Stimulated activated CD8-positive, alpha-beta memory T cell treated with anti-CD3 and anti-CD28 coated beads, Interleukin-4, amount 100 ng/mL, for 1 hour (primary cell): ENCODE measurements around the gene POU6F2.

Experiments
- DNase-seq, 2 donors: peaks; one replicate each; pipeline ENCODE4 v3.0.0-alpha.2; 2020; ENCODE audit warnings: low read depth in 2 of 2, low spot score in 1 of 2

POU6F2 gene

DNA sequence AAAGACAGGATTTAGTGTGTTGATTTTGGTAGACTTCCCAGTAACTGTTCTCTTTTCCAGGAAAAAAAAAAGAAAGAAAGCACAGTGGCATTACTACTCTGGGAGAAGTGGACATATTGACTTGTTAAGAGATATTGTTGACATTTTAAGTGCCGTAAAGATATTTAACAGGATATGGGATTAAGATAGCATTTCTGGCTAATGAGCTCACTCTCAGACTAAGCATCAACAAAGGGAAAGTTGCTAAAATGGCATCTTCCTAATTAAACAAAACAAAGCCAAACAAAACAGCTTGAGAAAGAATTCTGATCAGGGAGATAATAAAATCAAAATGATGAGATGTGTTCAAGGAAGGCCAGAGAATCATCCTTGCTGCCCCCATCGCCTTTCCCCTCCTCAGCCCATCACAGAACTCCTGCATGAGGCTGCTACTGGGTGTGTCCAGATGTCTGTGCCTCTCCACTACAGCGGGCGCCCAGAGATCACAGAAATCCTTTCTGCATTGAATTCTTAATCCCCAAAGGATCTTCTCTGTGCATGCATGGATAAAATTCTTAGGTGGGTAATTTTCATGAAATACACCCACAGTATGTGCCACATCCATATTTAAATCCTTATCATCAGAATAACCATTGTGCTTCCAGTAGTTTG lies 270.5 kb downstream of the POU6F2 start:
- no peak for DNase-seq

DNA sequence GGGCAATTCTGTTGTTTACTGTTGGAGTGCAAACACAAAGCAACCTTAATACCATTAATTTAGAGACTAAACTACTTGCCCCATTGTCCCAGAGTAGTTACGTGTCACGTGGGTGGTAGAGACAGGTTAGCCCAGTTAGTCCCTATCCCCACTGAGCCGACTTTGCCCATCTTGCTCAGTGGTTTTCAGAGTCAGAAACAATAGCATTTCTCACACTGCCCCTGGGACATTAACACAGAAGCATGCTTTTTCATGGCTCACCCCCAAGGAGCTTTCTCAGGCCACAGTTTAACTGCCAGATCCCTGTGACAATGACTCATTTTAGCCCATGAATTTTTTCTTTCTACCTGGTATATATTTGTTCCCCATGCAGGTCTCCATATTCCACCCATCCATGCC lies 271.0 kb downstream of the POU6F2 start:
- DNase-seq, result no peak

DNA sequence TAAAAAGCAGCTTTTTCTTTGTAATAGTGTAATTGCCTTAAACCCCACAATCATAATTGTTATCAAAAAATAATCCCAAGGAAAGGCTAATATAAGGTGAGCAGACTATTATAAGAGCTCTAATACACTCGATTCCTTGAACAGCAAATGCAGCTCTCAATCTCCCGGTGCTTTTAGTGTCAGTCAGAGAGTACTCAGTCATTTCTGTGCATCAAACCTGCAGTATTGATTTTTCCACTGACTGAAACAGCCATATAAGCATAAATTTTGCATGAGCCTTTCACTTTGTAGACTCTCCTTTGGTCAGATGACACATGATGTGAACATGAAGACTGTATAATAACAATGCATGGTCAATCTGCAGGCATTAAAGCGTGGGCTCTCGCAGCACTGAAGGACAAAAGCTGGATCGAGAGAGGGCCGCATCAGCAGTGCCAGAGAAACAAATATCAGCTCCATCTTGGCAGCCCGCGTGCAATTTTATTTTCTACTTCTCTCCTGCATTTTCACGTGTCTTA lies 272.0 kb downstream of the POU6F2 start:
- DNase-seq, result no peak

DNA sequence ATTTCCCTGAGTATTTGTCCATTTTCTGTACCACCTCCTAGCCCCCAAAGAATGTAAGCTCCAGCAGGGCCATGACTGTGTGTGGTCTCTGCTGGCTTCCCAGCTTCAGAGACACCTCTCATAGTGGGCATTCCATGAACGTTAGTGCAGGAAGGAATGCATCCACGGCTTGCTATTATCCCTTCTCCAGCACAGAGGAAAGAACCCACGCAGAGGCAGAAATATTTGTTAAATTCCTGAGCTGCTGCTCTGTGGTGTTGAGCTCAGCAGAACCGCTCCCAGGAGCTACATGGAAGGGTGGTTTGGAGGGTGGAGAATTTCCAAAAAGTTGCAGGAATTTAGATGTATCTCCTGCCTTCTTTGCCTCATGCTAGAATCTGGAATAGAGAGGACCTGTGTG lies 275.2 kb downstream of the POU6F2 start:
- no peak for DNase-seq

DNA sequence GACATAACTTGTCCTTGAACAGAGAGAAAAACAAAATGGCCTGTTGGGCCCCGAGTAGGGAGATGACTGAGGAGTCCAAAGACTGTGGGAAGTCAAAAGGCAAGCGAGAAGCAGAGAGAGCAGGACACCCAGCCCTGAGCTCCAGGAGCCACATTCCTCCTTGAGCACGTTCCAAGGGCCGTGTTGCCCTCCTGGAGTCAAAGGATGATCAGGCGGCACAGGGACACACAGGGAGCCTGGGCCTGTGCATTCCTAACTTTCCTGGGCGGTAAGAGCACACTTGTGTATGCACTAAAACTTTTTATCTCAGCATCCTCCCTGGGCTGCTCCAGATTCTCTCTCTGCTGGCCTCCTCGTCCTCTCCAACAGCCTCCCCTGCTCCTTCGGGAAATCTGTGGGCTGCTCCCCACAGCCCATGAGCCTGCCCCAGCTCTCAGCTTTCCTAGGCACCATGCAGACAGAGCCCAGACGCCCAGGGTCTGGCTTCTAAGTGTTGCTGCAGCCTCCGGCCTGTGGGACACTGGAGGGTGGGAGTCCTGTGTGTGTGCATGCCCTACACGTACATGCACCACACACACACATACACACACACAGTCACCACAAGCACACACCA lies 281.8 kb downstream of the POU6F2 start:
- DNase-seq, result no peak

DNA sequence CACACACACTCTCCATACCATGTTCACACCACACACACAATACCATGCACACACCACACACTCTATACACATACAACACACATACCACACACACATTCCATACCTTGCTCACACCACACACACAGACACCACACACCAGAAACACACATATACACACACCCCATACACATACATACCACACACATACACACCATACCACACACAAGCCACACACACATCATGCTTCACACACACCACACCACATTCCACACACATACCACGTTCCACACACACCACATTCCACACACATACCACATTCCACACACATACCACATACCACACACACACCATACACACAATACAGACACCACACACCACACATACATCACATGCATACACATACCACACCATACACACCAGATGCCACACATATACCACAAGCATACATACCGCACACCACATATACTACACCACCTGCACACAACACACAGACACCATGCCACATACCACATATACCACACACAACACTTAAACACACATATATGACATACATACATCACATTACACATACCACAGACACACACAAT lies 282.7 kb downstream of the POU6F2 start:
- DNase-seq, result no peak

DNA sequence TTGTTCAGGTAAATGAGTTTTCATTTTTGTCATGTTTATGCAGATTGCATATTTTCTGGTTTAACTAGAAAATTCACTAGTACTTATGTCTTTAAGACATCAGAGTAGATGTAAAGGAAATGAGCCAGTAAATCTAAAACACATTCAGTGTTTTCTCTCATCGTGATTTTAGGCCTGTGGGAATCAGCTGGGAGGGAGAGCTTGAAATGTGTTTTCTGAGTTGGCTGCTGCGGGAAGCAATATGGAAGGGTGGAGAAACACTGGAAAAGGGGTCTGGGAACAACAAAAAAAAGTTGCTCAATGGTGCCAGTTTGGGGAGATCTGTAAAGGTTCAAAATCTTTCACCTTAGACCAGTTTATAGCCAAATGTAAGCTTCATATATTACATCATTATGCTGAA lies 284.1 kb downstream of the POU6F2 start:
- no peak for DNase-seq

DNA sequence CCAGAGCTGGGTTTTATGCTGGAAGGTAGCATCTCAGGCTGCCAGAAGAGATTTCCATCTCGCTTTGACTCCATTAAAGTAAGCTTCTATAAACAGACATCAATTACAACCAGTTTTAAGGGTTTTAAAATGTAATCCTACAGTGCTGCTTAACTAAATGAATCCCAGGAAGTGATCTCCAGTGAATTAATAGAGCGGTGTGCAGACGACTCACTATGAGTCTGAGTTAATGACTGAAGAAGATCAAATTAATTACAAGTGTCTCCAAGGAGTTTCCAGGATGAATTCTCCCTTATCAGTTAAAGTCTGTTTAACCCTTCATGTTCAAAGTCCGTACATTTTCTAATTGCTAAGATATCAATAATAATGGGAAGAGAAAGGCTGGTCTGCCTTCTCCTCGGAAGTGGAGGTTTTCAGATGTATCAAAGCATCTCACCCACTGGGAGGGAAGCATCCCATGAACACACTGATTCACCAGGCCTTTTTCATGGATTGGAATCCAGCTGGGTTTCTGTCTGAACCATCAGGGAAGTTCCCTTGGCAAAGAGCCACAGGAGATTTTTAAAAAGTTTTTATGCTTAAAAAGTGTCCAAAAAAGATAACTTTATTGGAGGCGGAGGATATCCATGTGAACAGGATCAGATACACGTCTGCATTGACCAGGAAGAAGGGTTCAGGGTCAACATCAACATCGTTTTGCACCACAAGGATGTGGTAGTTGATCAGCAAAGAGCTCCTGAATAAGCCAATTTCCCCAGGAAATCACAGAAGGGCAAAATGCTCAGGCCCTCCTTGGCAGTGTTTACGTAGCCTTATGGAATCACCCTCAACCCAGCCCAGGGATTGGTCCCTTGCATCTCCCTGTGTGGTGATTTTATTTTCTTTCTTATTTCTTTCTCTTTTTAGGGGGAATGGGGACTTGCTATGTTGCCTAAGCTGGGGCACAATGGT lies 288.2 kb downstream of the POU6F2 start:
- no peak for DNase-seq

DNA sequence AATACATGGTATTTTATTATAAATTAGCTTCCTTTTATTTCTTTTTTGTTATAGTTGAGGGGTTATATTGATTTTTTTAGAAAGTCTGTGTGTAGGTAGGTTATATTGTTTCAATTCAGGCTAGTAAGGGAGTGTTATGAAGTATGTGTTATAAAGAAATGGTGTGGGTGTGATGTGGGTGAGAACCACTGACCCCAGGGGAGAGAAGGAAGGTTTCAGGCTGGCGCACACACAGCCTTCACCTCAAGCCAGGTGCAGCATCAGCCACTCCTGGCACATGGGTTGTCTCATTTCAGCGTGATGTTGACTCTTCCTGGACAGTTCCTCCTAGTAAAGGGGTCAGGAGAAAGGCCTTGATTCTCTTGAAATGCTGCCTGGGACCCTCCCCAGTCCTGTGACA lies 291.3 kb downstream of the POU6F2 start:
- no peak for DNase-seq

DNA sequence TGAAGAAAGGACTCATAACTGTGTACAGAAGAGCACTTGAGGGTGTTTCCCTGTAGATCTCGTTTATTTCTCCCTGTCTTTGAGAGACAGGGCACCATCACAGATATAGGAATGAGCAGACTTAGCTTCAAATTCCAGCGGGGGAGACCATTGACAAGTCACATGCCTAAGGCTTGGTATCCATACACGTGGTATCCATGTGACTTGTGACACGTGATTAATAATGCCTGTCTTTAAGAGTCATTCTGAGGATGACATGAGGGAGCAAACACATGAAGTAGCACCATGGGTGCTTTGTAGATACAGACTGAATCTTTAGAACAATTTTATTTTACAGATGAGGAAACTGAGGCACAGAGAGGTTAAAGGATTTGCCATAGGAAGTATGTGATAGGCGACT lies 292.3 kb downstream of the POU6F2 start:
- no peak for DNase-seq

DNA sequence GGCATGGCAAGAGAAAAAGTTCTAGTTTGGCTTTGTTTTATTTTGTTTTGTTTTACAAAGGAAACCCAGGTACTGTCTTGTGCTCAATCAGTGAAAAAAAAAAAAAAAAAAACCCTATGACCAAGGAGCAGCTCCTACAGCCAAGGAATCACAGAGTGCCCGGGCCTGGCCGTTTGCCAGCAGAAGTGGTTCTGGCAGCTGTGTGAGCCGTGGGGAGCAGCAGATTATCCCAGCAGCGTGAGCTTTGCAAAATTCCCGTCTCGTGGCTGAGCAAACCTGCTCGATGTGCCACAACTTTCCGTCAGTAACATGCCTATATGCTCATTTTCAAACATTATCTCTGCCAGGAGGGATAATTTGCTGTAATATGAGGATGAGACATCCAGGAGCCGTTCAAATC lies 293.7 kb downstream of the POU6F2 start:
- DNase-seq, result no peak

DNA sequence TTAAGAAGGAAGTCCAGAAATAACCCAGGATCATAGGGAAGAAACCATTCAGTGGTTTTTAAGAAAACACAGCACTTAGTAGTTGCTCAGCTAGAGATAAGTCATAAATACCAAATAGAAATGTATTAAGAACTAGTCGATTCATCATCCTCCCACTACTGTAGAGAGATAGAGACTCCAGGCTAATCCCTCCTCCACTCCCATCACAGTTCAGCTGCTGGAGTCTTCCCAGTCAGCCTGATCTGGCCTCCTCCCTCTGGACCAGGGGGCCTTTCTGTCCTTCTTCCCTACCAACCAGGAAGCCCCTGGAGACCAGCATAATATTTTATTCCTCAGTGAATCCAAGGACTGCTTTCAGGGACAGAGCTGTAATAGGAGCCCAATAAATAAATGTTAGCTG lies 294.4 kb downstream of the POU6F2 start:
- DNase-seq, result no peak

DNA sequence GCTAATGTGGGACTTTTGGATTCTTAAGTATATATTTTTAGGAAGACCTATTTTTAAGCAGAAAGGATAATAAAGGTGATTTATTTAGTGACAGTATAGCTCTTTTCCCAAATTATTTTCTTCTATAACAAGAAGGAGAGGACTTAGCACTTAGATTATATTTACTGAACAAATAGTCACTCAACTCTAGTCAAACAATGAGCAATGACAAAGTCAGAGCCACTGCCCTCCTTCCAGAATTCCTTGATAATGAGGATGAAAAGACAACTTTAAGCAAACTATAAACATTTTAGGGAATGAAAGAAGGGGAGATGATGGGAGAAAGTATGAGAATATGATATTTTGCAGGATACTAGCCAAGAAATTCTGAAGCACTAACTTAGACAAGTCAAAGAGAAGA lies 295.0 kb downstream of the POU6F2 start:
- DNase-seq, result no peak

DNA sequence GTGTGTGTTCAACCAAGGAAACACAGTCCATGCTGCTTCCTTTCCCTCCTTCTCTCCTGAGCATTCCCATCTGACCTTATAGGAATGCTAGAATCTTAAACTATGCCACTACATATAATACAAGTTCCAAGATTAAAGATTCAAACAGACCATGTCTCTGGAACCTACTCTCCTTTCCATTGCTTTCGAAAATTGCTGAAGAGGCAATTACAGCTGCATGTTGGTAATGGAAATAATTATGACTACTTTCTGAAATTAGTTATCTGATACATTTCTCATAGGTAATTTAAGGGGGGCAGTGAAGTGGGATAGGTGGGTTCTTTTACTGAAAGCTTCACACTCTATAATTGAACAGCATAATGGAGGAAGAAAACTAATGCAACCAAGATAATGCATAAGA lies 302.6 kb downstream of the POU6F2 start:
- no peak for DNase-seq

DNA sequence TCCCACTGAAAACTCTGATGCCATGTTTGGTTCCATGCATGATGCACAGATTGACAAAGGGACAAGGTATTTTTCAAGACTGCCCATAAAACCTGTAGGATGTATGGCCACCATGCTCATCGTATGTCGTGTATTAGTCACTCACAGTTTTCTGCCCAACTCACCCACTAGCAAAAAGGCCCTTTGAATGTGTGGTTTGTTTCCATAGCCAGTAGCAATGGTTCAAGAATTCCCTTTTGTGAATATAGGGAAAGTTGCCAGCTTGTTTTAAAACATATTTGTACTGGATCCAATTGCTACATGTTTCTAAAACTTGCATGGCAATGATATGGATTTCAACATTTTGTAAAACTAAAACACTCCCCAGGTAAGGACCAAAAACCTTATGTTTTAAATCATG lies 307.5 kb downstream of the POU6F2 start:
- DNase-seq, result no peak

DNA sequence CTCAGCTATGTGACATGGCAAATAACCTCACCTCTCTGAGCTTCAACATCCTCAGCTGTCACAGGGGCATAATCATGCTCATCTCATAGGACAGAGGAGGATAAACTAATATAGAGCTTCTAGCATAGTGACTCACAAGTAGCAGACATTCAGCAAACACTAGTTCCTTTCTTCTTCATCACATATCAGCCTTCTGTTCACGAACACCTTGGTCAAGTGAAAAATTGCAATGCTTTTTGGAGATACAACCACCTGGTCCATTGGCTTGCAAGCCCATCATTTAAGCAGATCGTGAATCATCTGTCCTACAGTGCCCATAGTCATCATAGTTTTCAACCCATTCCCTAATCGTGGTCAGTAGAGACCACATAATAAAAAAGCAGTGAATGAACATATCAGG lies 310.6 kb downstream of the POU6F2 start:
- no peak for DNase-seq

DNA sequence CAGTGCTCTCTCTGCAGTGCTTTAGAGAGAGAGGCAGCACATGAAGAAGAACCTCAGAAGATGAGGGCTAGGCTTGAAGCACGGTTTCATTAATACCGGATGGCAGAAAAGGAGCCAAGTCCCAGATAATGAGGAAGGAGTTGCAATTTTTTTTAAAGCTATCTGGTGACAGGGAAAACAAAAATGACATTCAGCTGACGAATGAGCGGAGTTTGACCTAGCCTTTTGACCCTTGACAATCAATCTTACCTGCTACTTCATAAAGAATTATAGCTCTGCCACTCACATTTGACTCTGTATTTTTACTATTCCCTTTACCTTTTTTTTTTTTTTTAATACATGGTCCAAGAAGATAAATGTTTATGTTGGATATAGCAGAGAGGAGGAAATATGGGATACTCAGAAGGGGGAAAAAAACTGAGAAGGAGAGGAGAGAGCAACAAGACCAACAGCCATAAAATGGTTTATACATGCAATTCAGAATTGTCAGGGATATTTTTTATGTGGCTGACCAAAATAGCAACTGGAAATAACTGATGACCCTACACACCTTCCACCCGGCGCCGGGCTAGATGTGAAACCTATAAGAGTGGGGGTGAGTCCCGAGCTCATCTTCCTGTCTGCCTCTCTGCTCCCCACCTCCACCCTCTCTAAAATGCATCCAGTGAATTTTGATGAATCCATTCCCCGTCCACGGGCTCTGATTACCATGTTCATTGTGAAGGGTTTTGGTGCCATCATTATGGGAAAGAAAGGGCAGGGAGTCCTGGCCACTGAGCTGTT lies 314.1 kb downstream of the POU6F2 start:
- no peak for DNase-seq

DNA sequence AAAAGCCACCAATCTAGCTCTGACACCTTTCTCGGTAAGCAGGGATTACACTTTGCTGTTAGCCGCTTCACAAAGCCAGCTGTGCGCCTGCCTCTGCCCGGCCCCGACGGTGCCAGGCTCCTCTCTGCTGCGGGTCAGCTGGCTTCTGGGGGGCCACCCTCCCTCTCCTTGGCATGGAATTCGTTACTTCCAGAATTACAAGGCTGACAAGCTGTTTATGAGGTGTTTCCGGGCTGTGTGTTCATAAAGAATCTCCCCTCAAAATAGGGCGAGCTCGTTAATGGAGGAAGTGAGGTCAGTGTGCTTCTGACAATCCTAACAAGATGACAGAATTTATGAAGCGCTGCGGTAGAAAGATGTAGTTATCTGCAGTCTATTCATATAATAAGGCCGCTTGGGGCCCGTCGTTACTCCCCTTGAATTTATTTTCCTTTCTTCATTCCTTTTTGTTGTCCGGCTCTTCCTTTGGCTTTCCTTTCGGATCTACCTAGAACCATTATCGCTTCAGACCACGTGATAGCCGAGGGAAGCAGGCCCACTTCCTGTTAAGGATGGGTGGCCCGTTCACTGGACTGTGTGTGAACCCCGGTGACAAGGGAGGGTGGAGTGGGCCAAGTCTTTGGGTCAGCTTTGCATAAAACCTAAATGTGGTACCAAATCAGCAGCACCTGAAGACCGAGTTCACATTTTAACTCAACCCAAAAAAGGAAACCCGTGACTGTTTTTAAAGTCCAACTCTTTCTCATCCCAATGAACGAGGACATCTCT lies 315.5 kb downstream of the POU6F2 start:
- DNase-seq, result no peak

DNA sequence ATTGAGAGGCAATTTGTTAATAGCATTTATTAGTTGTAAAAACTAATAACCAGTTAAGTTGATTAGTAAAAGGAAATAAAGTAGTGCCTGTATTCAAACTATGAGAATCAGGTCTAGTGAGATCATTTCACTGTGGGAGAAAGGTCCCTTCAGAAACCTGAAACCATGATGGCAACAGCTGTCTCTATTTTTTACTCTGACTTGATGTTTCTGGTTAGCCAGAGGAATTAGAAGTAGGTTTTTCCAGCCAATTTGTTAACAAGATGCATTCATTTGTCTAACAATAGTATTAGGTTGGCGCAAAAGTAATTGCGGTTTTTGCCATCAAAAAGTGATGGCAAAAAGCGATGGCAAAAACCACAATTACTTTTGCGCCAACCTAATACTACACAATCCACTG lies 316.3 kb downstream of the POU6F2 start:
- DNase-seq, result no peak

DNA sequence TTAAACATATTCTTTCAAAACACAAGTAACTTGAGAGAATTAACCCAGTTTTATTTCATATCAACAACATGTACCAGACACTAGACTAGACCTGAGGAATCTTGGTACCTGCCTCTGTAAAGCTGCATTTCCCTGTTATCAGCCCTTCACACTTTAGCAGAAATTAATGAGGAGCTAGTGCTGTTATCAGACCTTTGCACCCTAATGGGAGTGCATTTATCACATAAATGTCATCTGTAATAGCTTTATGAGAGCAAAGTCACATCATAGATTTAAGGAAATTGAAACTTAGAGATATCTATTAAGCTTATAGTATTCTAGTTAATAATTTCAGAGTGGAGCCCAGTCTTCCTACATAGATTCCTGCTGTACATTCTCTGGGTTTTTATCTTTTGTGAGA lies 318.1 kb downstream of the POU6F2 start:
- DNase-seq, result no peak
